HepG2 (cell line): ENCODE data around the gene ZKSCAN1. TPM values are rescaled to one million over a fixed set of nuclear protein-coding genes. Genes with fewer than 3 reads are reported as not detected.

ENCODE experiments used
- EEA1 ChIP-seq: sonication (generic); formaldehyde crosslinking; IDR thresholded peaks from 2 replicates; pipeline ENCODE4 v1.5.1; 2020; ENCODE audit warnings: mild to moderate bottlenecking, missing genetic modification reagents, borderline replicate concordance
- ETV6 ChIP-seq: sonication (generic); formaldehyde crosslinking; conservative IDR thresholded peaks from 2 replicates; pipeline ENCODE4 v1.4.0; 2020; ENCODE audit warnings: missing genetic modification reagents
- FOXK1 ChIP-seq: sonication (generic); formaldehyde crosslinking; IDR thresholded peaks from 2 replicates; pipeline ENCODE4 v1.4.0; 2020; ENCODE audit warnings: low read depth, missing genetic modification reagents, borderline replicate concordance
- GABPA ChIP-seq, 2 experiments: IDR thresholded peaks; 2 replicates each; pipeline ENCODE4 v1.6.1; 2011 to 2016; ENCODE audit warnings: low read depth in 2 of 2, low read length in 1 of 2, missing biosample characterization in 1 of 2, missing genetic modification characterization in 1 of 2
- HES4 ChIP-seq: sonication (generic); formaldehyde crosslinking; IDR thresholded peaks from 2 replicates; pipeline ENCODE4 v1.9.0; 2021; ENCODE audit warnings: mild to moderate bottlenecking, missing genetic modification reagents, borderline replicate concordance
- MIER3 ChIP-seq: IDR thresholded peaks from 2 replicates; pipeline ENCODE4 v1.6.1; 2016; ENCODE audit warnings: missing compliant biosample characterization, borderline replicate concordance
- PAF1 ChIP-seq: IDR thresholded peaks from 2 replicates; pipeline ENCODE4 v1.6.1; 2016; ENCODE audit warnings: missing genetic modification reagents, missing compliant biosample characterization
- PPARG ChIP-seq: conservative IDR thresholded peaks from 2 replicates; pipeline ENCODE4 v1.6.1; 2016; ENCODE audit warnings: missing biosample characterization, missing genetic modification reagents
- SAFB2 ChIP-seq: sonication (generic); formaldehyde crosslinking; IDR thresholded peaks from 2 replicates; pipeline ENCODE4 v1.5.1; 2020; ENCODE audit warnings: missing genetic modification reagents, low read depth, mild to moderate bottlenecking, borderline replicate concordance
- SIN3A ChIP-seq: IDR thresholded peaks from 2 replicates; pipeline ENCODE4 v1.6.1; 2011; ENCODE audit warnings: low read depth, mild to moderate bottlenecking, control low read depth, low read length, borderline replicate concordance
- SIX4 ChIP-seq: sonication (generic); formaldehyde crosslinking; IDR thresholded peaks from 2 replicates; pipeline ENCODE4 v1.4.0; 2020; ENCODE audit warnings: missing genetic modification reagents
- SMYD3 ChIP-seq: sonication (generic); formaldehyde crosslinking; IDR thresholded peaks from 2 replicates; pipeline ENCODE4 v1.8.1; 2023; ENCODE audit warnings: mild to moderate bottlenecking, missing genetic modification reagents
- TOE1 ChIP-seq: sonication (generic); formaldehyde crosslinking; IDR thresholded peaks from 2 replicates; pipeline ENCODE4 v1.4.0; 2020; ENCODE audit warnings: mild to moderate bottlenecking, missing genetic modification reagents
- YEATS2 ChIP-seq: sonication (generic); formaldehyde crosslinking; IDR thresholded peaks from 2 replicates; pipeline ENCODE4 v1.4.0; 2020; ENCODE audit warnings: missing genetic modification reagents, borderline replicate concordance
- ZMYM2 ChIP-seq: sonication (generic); formaldehyde crosslinking; IDR thresholded peaks from 2 replicates; pipeline ENCODE4 v1.8.0; 2022; ENCODE audit warnings: mild to moderate bottlenecking, missing genetic modification reagents
- ZNF350 ChIP-seq: sonication (generic); formaldehyde crosslinking; IDR thresholded peaks from 2 replicates; pipeline ENCODE4 v1.4.0; 2020; ENCODE audit warnings: mild to moderate bottlenecking, low read depth, missing genetic modification reagents, borderline replicate concordance
- ZNF556 ChIP-seq: sonication (generic); formaldehyde crosslinking; IDR thresholded peaks from 2 replicates; pipeline ENCODE4 v1.4.0; 2020; ENCODE audit warnings: mild to moderate bottlenecking, missing genetic modification reagents, borderline replicate concordance
- polyA plus RNA-seq, 8 experiments: library from polyadenylated mRNA; depleted of rRNA in 3 of 8; stranded (reverse) in 7 of 8; unstranded in 1 of 8; fragments of >200 nt; fragmentation: Illumina TruSeq in 4 of 8; extraction: Trizol in 4 of 8; gene quantifications; 2 replicates each; pipeline versions ENCODE4 v1.2.1 to v1.2.3, GENCODE V29; 2011 to 2016; ENCODE audit warnings: low read depth in 4 of 8, missing spikeins in 1 of 8, mixed read lengths in 1 of 8; ENCODE audit not compliant: insufficient read depth in 1 of 8
- total RNA-seq, 5 experiments: library from RNA; depleted of rRNA; stranded (reverse); fragments of >200 nt; fragmentation: Illumina TruSeq; extraction: Trizol; gene quantifications; 2 replicates each; pipeline ENCODE4 v1.2.3, GENCODE V29; 2016; ENCODE audit warnings: low read depth in 1 of 5
- TF ChIP-seq, protein P1 (sequence below): sonication (generic); formaldehyde crosslinking; IDR thresholded peaks from 2 replicates; pipeline ENCODE4 v1.4.0; 2020; ENCODE audit warnings: mild to moderate bottlenecking, missing genetic modification reagents
- TF ChIP-seq, protein P2 (sequence below): IDR thresholded peaks from 2 replicates; pipeline ENCODE4 v1.6.1; 2016; ENCODE audit warnings: missing genetic modification reagents, missing compliant biosample characterization
- TF ChIP-seq, protein P3 (sequence below): IDR thresholded peaks from 2 replicates; pipeline ENCODE4 v1.6.1; 2016
- TF ChIP-seq, protein P4 (sequence below): sonication (generic); formaldehyde crosslinking; IDR thresholded peaks from 2 replicates; pipeline ENCODE4 v1.4.0; 2020; ENCODE audit warnings: missing genetic modification reagents, borderline replicate concordance

ZKSCAN1 gene
- total and polyA plus RNA-seq, 2 of the 13 experiments (the other 11 are each of a cell fraction or from before 2014, with no cell fraction given): 46.4 to 60.6 TPM

DNA sequence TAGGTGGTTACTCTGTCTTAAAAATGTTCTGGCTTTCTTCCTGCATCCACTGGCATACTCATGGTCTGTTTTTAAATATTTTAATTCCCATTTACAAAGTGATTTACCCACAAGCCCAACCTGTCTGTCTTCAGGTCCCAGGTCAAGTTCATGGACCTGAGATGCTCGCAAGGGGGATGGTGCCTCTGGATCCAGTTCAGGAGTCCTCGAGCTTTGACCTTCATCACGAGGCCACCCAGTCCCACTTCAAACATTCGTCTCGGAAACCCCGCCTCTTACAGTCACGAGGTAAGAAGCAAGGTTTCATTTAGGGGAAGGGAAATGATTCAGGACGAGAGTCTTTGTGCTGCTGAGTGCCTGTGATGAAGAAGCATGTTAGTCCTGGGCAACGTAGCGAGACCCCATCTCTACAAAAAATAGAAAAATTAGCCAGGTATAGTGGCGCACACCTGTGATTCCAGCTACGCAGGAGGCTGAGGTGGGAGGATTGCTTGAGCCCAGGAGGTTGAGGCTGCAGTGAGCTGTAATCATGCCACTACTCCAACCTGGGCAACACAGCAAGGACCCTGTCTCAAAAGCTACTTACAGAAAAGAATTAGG is 8.7 kb downstream of the ZKSCAN1 start (continued):
- no peak for TF ChIP-seq EEA1 (CRISPR knock-in tag)
- TF ChIP-seq, protein P1, sequence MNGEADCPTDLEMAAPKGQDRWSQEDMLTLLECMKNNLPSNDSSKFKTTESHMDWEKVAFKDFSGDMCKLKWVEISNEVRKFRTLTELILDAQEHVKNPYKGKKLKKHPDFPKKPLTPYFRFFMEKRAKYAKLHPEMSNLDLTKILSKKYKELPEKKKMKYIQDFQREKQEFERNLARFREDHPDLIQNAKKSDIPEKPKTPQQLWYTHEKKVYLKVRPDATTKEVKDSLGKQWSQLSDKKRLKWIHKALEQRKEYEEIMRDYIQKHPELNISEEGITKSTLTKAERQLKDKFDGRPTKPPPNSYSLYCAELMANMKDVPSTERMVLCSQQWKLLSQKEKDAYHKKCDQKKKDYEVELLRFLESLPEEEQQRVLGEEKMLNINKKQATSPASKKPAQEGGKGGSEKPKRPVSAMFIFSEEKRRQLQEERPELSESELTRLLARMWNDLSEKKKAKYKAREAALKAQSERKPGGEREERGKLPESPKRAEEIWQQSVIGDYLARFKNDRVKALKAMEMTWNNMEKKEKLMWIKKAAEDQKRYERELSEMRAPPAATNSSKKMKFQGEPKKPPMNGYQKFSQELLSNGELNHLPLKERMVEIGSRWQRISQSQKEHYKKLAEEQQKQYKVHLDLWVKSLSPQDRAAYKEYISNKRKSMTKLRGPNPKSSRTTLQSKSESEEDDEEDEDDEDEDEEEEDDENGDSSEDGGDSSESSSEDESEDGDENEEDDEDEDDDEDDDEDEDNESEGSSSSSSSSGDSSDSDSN (CRISPR knock-in tag): 0 out of 2 replicates have a peak, but pooled peaks have one; percentile 22
- TF ChIP-seq ETV6 (CRISPR knock-in tag): no peak
- no peak for TF ChIP-seq SIX4 (CRISPR knock-in tag)
- 0 out of 2 replicates have a peak, but pooled peaks have one; percentile 27 for TF ChIP-seq SMYD3 (CRISPR knock-in tag)
- TF ChIP-seq, protein P2, sequence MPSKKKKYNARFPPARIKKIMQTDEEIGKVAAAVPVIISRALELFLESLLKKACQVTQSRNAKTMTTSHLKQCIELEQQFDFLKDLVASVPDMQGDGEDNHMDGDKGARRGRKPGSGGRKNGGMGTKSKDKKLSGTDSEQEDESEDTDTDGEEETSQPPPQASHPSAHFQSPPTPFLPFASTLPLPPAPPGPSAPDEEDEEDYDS: peak; percentile 53; the same call in 1 of the 2 replicates
- 0 out of 2 replicates have a peak, but pooled peaks have one; percentile 28 for TF ChIP-seq PAF1 (CRISPR knock-in tag)
- no peak for TF ChIP-seq GABPA (IDR thresholded peaks at IDR 0.05; ENCODE audit: low read depth, low read length)
- peak; percentile 25; the same call in 1 of the 2 replicates for TF ChIP-seq GABPA (CRISPR knock-in tag; IDR thresholded peaks at IDR 0.05; ENCODE audit: low read depth)
- TF ChIP-seq SAFB2 (CRISPR knock-in tag): no peak
- TF ChIP-seq, protein P3, sequence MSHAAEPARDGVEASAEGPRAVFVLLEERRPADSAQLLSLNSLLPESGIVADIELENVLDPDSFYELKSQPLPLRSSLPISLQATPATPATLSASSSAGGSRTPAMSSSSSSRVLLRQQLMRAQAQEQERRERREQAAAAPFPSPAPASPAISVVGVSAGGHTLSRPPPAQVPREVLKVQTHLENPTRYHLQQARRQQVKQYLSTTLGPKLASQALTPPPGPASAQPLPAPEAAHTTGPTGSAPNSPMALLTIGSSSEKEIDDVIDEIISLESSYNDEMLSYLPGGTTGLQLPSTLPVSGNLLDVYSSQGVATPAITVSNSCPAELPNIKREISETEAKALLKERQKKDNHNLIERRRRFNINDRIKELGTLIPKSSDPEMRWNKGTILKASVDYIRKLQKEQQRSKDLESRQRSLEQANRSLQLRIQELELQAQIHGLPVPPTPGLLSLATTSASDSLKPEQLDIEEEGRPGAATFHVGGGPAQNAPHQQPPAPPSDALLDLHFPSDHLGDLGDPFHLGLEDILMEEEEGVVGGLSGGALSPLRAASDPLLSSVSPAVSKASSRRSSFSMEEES (CRISPR knock-in tag): peak; percentile 96
- no peak for TF ChIP-seq SIN3A
- TF ChIP-seq YEATS2 (CRISPR knock-in tag): peak; percentile 47; the same call in 1 of the 2 replicates
- peak; percentile 65; the same call in 1 of the 2 replicates for TF ChIP-seq PPARG (CRISPR knock-in tag)
- TF ChIP-seq ZNF350 (CRISPR knock-in tag): 0 out of 2 replicates have a peak, but pooled peaks have one; percentile 50
- TF ChIP-seq ZNF556 (CRISPR knock-in tag): no peak
- peak; percentile 66; the same call in 1 of the 2 replicates for TF ChIP-seq MIER3
- TF ChIP-seq TOE1 (CRISPR knock-in tag): 0 out of 2 replicates have a peak, but pooled peaks have one; percentile 54
- TF ChIP-seq HES4: peak; percentile 39; the same call in 1 of the 2 replicates
- TF ChIP-seq FOXK1 (CRISPR knock-in tag): peak; percentile 79; the same call in 1 of the 2 replicates
- peak; percentile 50 for TF ChIP-seq ZMYM2 (CRISPR knock-in tag)
- TF ChIP-seq, protein P4, sequence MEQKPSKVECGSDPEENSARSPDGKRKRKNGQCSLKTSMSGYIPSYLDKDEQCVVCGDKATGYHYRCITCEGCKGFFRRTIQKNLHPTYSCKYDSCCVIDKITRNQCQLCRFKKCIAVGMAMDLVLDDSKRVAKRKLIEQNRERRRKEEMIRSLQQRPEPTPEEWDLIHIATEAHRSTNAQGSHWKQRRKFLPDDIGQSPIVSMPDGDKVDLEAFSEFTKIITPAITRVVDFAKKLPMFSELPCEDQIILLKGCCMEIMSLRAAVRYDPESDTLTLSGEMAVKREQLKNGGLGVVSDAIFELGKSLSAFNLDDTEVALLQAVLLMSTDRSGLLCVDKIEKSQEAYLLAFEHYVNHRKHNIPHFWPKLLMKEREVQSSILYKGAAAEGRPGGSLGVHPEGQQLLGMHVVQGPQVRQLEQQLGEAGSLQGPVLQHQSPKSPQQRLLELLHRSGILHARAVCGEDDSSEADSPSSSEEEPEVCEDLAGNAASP (CRISPR knock-in tag): peak; percentile 89; the same call in 1 of the 2 replicates
